K562 (cell line): ENCODE measurements around the gene MGP. TPM values are rescaled to one million over a fixed set of nuclear protein-coding genes. Genes with fewer than 3 reads are reported as not detected.
A peak's percentile ranks its signal among the peaks of the same experiment; 100 is the strongest.

Source experiments
- C11orf30 ChIP-seq: fragments of 450-650 bp; IDR thresholded peaks from 2 replicates; pipeline ENCODE4 v1.6.1; 2016; ENCODE audit warnings: low read depth, mild to moderate bottlenecking
- CBFA2T2 ChIP-seq: fragments of 450-650 bp; conservative IDR thresholded peaks from 2 replicates; pipeline ENCODE4 v1.6.1; 2017; ENCODE audit warnings: mild to moderate bottlenecking
- ELF1 ChIP-seq: fragments of 200-800 bp; sonication (Bioruptor generic); IDR thresholded peaks from 2 replicates; pipeline ENCODE4 v1.6.1; 2016; ENCODE audit warnings: missing genetic modification characterization, missing compliant biosample characterization
- FOXP1 ChIP-seq: sonication (generic); formaldehyde crosslinking; IDR thresholded peaks from 2 replicates; pipeline ENCODE4 v1.8.0; 2022; ENCODE audit warnings: mild to moderate bottlenecking, missing genetic modification reagents
- MAFG ChIP-seq: fragments of 450-650 bp; conservative IDR thresholded peaks from 2 replicates; pipeline ENCODE4 v1.6.1; 2016; ENCODE audit warnings: missing genetic modification characterization, missing compliant biosample characterization
- MGA ChIP-seq: fragments of 450-650 bp; IDR thresholded peaks from 2 replicates; pipeline ENCODE4 v1.6.1; 2016; ENCODE audit warnings: mild to moderate bottlenecking, moderate library complexity
- MYC ChIP-seq, 2 experiments: fragments of 250-450 bp in 1 of 2; sonication (Bioruptor Pico) in 1 of 2; IDR thresholded peaks; 2 replicates each; pipeline versions ENCODE4 v1.5.1 to v1.6.1; 2012 to 2021; ENCODE audit warnings: low read depth in 2 of 2, borderline replicate concordance in 1 of 2, improper control_type of control experiment in 1 of 2, low read length in 1 of 2, mild to moderate bottlenecking in 1 of 2, moderate library complexity in 1 of 2
- NCOR1 ChIP-seq: fragments of 450-650 bp; IDR thresholded peaks from 2 replicates; pipeline ENCODE4 v1.6.1; 2016; ENCODE audit warnings: mild to moderate bottlenecking, moderate library complexity
- NFE2 ChIP-seq: IDR thresholded peaks from 2 replicates; pipeline ENCODE4 v1.6.1; 2014; ENCODE audit warnings: antibody characterized with exemption, low read depth
- PML ChIP-seq: IDR thresholded peaks from 2 replicates; pipeline ENCODE4 v1.6.1; 2012; ENCODE audit warnings: low read length, inconsistent platforms
- SIX5 ChIP-seq, 2 experiments: IDR thresholded peaks; 2 replicates each; pipeline ENCODE4 v1.6.1; 2011; ENCODE audit warnings: low read length in 2 of 2, borderline replicate concordance in 1 of 2, low read depth in 1 of 2, mild to moderate bottlenecking in 1 of 2, moderate library complexity in 1 of 2; ENCODE audit not compliant: insufficient read depth in 1 of 2
- SMARCA4 ChIP-seq: fragments of 450-650 bp; IDR thresholded peaks from 2 replicates; pipeline ENCODE4 v1.6.1; 2016
- SP1 ChIP-seq: sonication (generic); formaldehyde crosslinking; IDR thresholded peaks from 2 replicates; pipeline ENCODE4 v1.8.1; 2022; ENCODE audit warnings: mild to moderate bottlenecking, missing genetic modification reagents
- XRCC3 ChIP-seq: fragments of 450-650 bp; IDR thresholded peaks from 2 replicates; pipeline ENCODE4 v1.6.1; 2017; ENCODE audit warnings: mild to moderate bottlenecking, moderate library complexity
- ZBTB12 ChIP-seq: fragments of 250-450 bp; sonication (Bioruptor Pico); IDR thresholded peaks from 2 replicates; pipeline ENCODE4 v1.4.0; 2020
- ZNF766 ChIP-seq: fragments of 200-800 bp; sonication (Bioruptor generic); conservative IDR thresholded peaks from 2 replicates; pipeline ENCODE4 v1.6.1; 2016; ENCODE audit warnings: missing genetic modification characterization, missing compliant biosample characterization
- polyA plus RNA-seq, 8 experiments: library from polyadenylated mRNA; depleted of rRNA in 4 of 8; stranded (reverse) in 5 of 8; unstranded in 3 of 8; fragments of >200 nt; fragmentation: Nextera tagmentation in 2 of 8; fragmentation: Illumina TruSeq in 1 of 8; extraction: Ambion mirVana in 2 of 8; extraction: Trizol in 1 of 8; gene quantifications; 2 replicates each; pipeline versions ENCODE4 v1.2.1 to v1.2.3, GENCODE V29; 2011 to 2014; ENCODE audit warnings: inconsistent platforms in 1 of 8, missing spikeins in 1 of 8
- total RNA-seq, 7 experiments: library from RNA; depleted of rRNA in 6 of 7; stranded (reverse); fragments of >200 nt in 6 of 7; fragmentation: Illumina TruSeq in 2 of 7; extraction: Trizol in 2 of 7; gene quantifications; 2 replicates each; pipeline versions ENCODE4 v1.2.1 to v1.2.3, GENCODE V29; 2011 to 2021; ENCODE audit warnings: low replicate concordance in 1 of 7

Gene MGP
- total and polyA plus RNA-seq, 9 of the 15 experiments (the other 6 are each of a cell fraction or from before 2014, with no cell fraction given), result 1.2 TPM; not detected in 8

GRCh38 chr12:14896521-14897169 is 11.0 kb upstream of the MGP start (continued):
- TF ChIP-seq MGA (no peak), ELF1 (tag) (no peak), MAFG (tag) (peak; percentile 67), XRCC3 (no peak), SIX5 (IDR thresholded peaks at IDR 0.05; ENCODE audit: borderline replicate concordance in 1 of 2, insufficient read depth in 1 of 2, low read depth in 1 of 2, low read length in 2 of 2) (no peak), CBFA2T2 (peak; percentile 79), NFE2 (peak; percentile 42), ZNF766 (CRISPR knock-in tag) (0 out of 2 replicates have a peak, but pooled peaks have one; percentile 2), PML (0 out of 2 replicates have a peak, but pooled peaks have one; percentile 22), SMARCA4 (peak; percentile 44; the same call in 1 of the 2 replicates), C11orf30 (0 out of 2 replicates have a peak, but pooled peaks have one; percentile 26), MYC (IDR thresholded peaks at IDR 0.05; ENCODE audit: low read depth, low read length) (no peak), MYC (CRISPR knock-in tag; IDR thresholded peaks at IDR 0.05; ENCODE audit: borderline replicate concordance, low read depth) (no peak), NCOR1 (peak; percentile 72; the same call in 1 of the 2 replicates), ZBTB12 (CRISPR knock-in tag) (no peak), FOXP1 (CRISPR knock-in tag) (no peak), SP1 (CRISPR knock-in tag) (no peak)
